ENCODE measurements around the gene DMD. TPM values are rescaled to one million over a fixed set of nuclear protein-coding genes. Genes with fewer than 3 reads are reported as not detected.

Gene DMD
- total RNA-seq, 5 donors from 2014 or later (not counting 1 experiment from before 2014, with no cell fraction given), result 0.73 to 1.6 (median 0.88) TPM; not detected in 1

DNA sequence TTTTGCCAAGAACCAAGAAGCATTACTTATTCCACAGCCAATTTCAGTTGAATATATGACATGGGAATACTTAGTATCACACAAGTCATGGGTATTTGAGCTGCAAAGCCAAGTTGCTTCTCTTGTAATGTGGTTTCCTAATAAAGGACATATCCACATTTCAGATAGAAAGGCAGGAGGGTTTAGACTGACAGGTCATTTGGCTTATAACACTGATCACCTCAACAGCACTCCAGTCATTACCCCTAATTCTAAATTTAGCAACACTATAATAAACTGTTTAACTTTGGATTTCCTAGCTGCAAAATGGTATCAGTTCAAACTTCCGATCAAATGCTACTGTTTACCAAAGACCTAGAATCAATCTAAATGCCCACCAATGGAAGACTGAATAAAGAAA is 2025.5 kb downstream of the DMD start:
- H3K27ac ChIP-seq (ENCODE audit: low read length), result no peak overlapping the region
- Mint-ChIP-seq H3K4me1 (no peaks in the 10 kb centered on the region), H3K4me3 (no peak overlapping the region), H3K36me3 (no peaks in the 10 kb centered on the region), H3K27ac (no peak overlapping the region), H3K27me3 (no peaks in the 10 kb centered on the region), H3K9me3 (no peaks in the 10 kb centered on the region)
- H3K4me3 ChIP-seq (ENCODE audit: control insufficient read depth in 1 of 2, extremely low read depth in 1 of 2, low read length in 1 of 2), result no peak overlapping the region
- no peaks in the 10 kb centered on the region for H3K27me3 ChIP-seq (replicated peaks in 1 of 2; ENCODE audit: control insufficient read depth in 2 of 2, extremely low read depth in 1 of 2, insufficient read depth in 2 of 2, low read length in 1 of 2)
- ATAC-seq (replicated peaks in 1 of 4), result no peak
- DNase-seq, result no peak
- ChIA-PET POLR2A (no interaction called here), CTCF (no interaction called here)
- no peaks in the 10 kb centered on the region for H3K9me3 ChIP-seq
- no CpG with 5 or more reads among the region's 1 CpG for WGBS (ENCODE audit: insufficient coverage)
- H3K4me1 ChIP-seq (ENCODE audit: control insufficient read depth in 1 of 2, extremely low read depth in 1 of 2, insufficient read depth in 2 of 2, low read length in 2 of 2), result no peaks in the 10 kb centered on the region
- no peaks in the 10 kb centered on the region for H3K36me3 ChIP-seq (ENCODE audit: control insufficient read depth in 2 of 2, extremely low read depth in 1 of 2, insufficient read depth in 1 of 2, low read length in 1 of 2)

DNA sequence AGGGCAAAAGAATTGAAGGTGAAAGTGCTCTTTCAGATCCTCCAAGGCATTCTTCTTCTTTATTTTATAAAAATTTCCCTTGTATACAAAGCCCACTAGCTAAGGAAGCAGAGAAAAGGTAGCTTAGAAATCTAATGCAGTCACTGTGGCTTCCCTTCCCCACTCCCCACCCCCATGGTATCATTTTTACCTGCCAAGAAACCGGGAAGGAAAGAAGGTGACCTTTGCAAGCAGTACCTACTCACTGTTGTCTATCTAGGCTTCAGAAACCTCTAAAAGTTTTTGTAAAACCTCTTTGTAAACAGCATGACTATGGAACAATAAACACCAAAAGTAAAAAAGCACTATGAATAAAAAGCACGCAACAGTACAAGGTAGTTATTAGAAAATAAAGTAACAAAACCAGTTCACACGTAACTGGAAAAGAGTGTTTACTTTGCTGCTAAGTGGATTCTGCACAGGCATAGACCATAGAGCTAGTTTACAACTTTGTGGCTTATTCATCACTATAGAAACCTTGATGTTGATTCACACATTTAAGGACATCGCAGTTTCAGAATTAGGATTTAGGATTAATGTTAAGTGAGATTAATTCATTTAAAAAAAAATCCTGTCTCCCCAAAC is 2029.9 kb downstream of the DMD start:
- Histone ChIP-seq H3K9me3 (no peaks in the 10 kb centered on the region), H3K4me3 (ENCODE audit: control insufficient read depth in 1 of 2, extremely low read depth in 1 of 2, low read length in 1 of 2) (no peak overlapping the region), H3K4me1 (ENCODE audit: control insufficient read depth in 1 of 2, extremely low read depth in 1 of 2, insufficient read depth in 2 of 2, low read length in 2 of 2) (no peaks in the 10 kb centered on the region), H3K27me3 (replicated peaks in 1 of 2; ENCODE audit: control insufficient read depth in 2 of 2, extremely low read depth in 1 of 2, insufficient read depth in 2 of 2, low read length in 1 of 2) (no peaks in the 10 kb centered on the region), H3K36me3 (ENCODE audit: control insufficient read depth in 2 of 2, extremely low read depth in 1 of 2, insufficient read depth in 1 of 2, low read length in 1 of 2) (no peaks in the 10 kb centered on the region), H3K27ac (ENCODE audit: low read length) (no peak overlapping the region)
- CTCF ChIA-PET, result no interaction called here
- Mint-ChIP-seq H3K36me3 (no peaks in the 10 kb centered on the region), H3K9me3 (no peaks in the 10 kb centered on the region), H3K4me1 (no peaks in the 10 kb centered on the region), H3K27me3 (no peaks in the 10 kb centered on the region), H3K27ac (no peak overlapping the region), H3K4me3 (no peak overlapping the region)
- no CpG with 5 or more reads among the region's 4 CpGs for WGBS (ENCODE audit: insufficient coverage)
- POLR2A ChIA-PET, result no interaction called here
- DNase-seq (no peak), ATAC-seq (replicated peaks in 1 of 4) (no peak)

GRCh38 chrX:31179203-31179602 is 2032.1 kb downstream of the DMD start:
- Mint-ChIP-seq H3K27ac (no peak overlapping the region), H3K9me3 (no peaks in the 10 kb centered on the region), H3K36me3 (no peaks in the 10 kb centered on the region), H3K27me3 (no peaks in the 10 kb centered on the region), H3K4me3 (no peak overlapping the region), H3K4me1 (no peaks in the 10 kb centered on the region)
- H3K4me1 ChIP-seq (ENCODE audit: control insufficient read depth in 1 of 2, extremely low read depth in 1 of 2, insufficient read depth in 2 of 2, low read length in 2 of 2), result no peaks in the 10 kb centered on the region
- DNase-seq (no peak), ATAC-seq (replicated peaks in 1 of 4) (no peak)
- POLR2A ChIA-PET, result no interaction called here
- no CpG with 5 or more reads among the region's 4 CpGs for WGBS (ENCODE audit: insufficient coverage)
- no peak overlapping the region for H3K4me3 ChIP-seq (ENCODE audit: control insufficient read depth in 1 of 2, extremely low read depth in 1 of 2, low read length in 1 of 2)
- no peaks in the 10 kb centered on the region for H3K27me3 ChIP-seq (replicated peaks in 1 of 2; ENCODE audit: control insufficient read depth in 2 of 2, extremely low read depth in 1 of 2, insufficient read depth in 2 of 2, low read length in 1 of 2)
- CTCF ChIA-PET, result no interaction called here
- H3K27ac ChIP-seq (ENCODE audit: low read length), result no peak overlapping the region
- no peaks in the 10 kb centered on the region for H3K9me3 ChIP-seq
- no peaks in the 10 kb centered on the region for H3K36me3 ChIP-seq (ENCODE audit: control insufficient read depth in 2 of 2, extremely low read depth in 1 of 2, insufficient read depth in 1 of 2, low read length in 1 of 2)

- ChIA-PET POLR2A (no interaction called here), CTCF (no interaction called here)
- Histone ChIP-seq H3K4me3 (ENCODE audit: control insufficient read depth in 1 of 2, extremely low read depth in 1 of 2, low read length in 1 of 2) (no peak overlapping the region), H3K4me1 (ENCODE audit: control insufficient read depth in 1 of 2, extremely low read depth in 1 of 2, insufficient read depth in 2 of 2, low read length in 2 of 2) (no peaks in the 10 kb centered on the region), H3K9me3 (no peaks in the 10 kb centered on the region), H3K27ac (ENCODE audit: low read length) (no peak overlapping the region), H3K27me3 (replicated peaks in 1 of 2; ENCODE audit: control insufficient read depth in 2 of 2, extremely low read depth in 1 of 2, insufficient read depth in 2 of 2, low read length in 1 of 2) (no peaks in the 10 kb centered on the region), H3K36me3 (ENCODE audit: control insufficient read depth in 2 of 2, extremely low read depth in 1 of 2, insufficient read depth in 1 of 2, low read length in 1 of 2) (no peaks in the 10 kb centered on the region)
- no peak overlapping the region for H3K27ac Mint-ChIP-seq
- H3K4me1 Mint-ChIP-seq, result no peaks in the 10 kb centered on the region
- H3K9me3 Mint-ChIP-seq, result no peaks in the 10 kb centered on the region
- peaks cover 0 to 3% of the 10 kb centered on the region in 2 donors for H3K27me3 Mint-ChIP-seq
- no peaks in the 10 kb centered on the region for H3K36me3 Mint-ChIP-seq
- no peak for ATAC-seq (replicated peaks in 1 of 4)
- no peak for DNase-seq
- WGBS (ENCODE audit: insufficient coverage), result no CpG with 5 or more reads among the region's 2 CpGs
- H3K4me3 Mint-ChIP-seq, result no peak overlapping the region
Observed at GRCh38 chrX:31178769-31179125, 2032.6 kb downstream of the DMD start.

DNA sequence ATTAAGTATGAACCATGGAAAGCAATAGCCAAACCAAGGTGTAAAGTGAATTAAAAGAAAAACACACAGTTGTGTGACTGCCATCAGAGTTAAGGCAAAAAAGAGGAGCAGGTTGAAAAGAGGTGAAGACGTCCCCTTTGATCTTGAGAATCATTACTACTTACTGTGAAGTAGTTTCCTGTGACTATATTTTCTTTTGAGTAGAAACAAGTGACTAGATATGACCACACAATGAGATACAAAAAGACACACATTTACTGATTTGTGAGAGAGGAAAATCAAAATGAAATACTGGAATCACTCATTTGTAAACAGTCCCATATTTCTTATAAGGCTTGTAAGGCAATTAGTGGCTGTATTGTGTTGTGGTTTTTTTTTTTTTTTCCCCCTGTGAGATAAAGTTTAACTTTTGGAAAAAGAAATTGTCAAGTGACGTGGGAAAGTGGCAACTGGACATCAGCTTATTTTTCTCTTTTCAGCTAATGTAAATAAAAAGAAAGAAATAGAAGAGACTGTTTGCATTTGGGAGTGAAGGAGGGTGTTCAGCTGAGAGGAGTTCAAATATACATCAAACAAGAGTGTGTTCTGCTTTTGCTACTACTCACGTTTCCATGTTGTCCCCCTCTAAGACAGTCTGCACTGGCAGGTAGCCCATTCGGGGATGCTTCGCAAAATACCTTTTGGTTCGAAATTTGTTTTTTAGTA is 2033.1 kb downstream of the DMD start:
- Mint-ChIP-seq H3K9me3 (no peaks in the 10 kb centered on the region), H3K36me3 (no peaks in the 10 kb centered on the region), H3K4me1 (no peaks in the 10 kb centered on the region), H3K27me3 (peaks cover 0 to 3% of the 10 kb centered on the region in 2 donors), H3K4me3 (no peak overlapping the region), H3K27ac (no peak overlapping the region)
- Histone ChIP-seq H3K4me3 (ENCODE audit: control insufficient read depth in 1 of 2, extremely low read depth in 1 of 2, low read length in 1 of 2) (no peak overlapping the region), H3K27me3 (replicated peaks in 1 of 2; ENCODE audit: control insufficient read depth in 2 of 2, extremely low read depth in 1 of 2, insufficient read depth in 2 of 2, low read length in 1 of 2) (no peaks in the 10 kb centered on the region), H3K27ac (ENCODE audit: low read length) (no peak overlapping the region), H3K9me3 (no peaks in the 10 kb centered on the region), H3K36me3 (ENCODE audit: control insufficient read depth in 2 of 2, extremely low read depth in 1 of 2, insufficient read depth in 1 of 2, low read length in 1 of 2) (no peaks in the 10 kb centered on the region), H3K4me1 (ENCODE audit: control insufficient read depth in 1 of 2, extremely low read depth in 1 of 2, insufficient read depth in 2 of 2, low read length in 2 of 2) (no peaks in the 10 kb centered on the region)
- DNase-seq (no peak), ATAC-seq (replicated peaks in 1 of 4) (no peak)
- WGBS (ENCODE audit: insufficient coverage), result no CpG with 5 or more reads among the region's 6 CpGs
- ChIA-PET CTCF (no interaction called here), POLR2A (no interaction called here)

DNA sequence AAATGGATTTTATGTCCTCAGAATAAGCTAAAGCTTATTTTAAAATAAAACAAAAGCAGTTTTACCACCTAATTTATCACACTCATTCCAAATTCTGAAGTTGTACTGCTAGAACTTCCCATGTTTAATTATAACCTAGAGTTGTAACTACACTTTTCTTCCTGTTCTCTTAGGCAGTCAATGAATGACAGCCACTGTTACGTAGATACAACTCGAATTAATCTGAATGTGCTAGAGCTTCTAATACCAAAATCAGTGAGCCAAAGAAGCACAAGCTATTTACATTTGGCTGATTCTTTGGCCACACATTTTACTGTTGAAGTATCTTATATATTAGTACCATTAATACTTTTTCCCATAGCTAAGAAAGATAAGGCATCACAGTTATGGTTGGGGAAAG is 2040.6 kb downstream of the DMD start:
- Mint-ChIP-seq H3K4me1 (no peaks in the 10 kb centered on the region), H3K9me3 (peaks cover 0 to 4% (median 0%) of the 10 kb centered on the region in 3 donors), H3K4me3 (no peak overlapping the region), H3K36me3 (no peaks in the 10 kb centered on the region), H3K27me3 (peaks cover 0 to 15% of the 10 kb centered on the region in 2 donors), H3K27ac (no peak overlapping the region)
- no peak for DNase-seq
- H3K9me3 ChIP-seq, result no peaks in the 10 kb centered on the region
- H3K4me1 ChIP-seq (ENCODE audit: control insufficient read depth in 1 of 2, extremely low read depth in 1 of 2, insufficient read depth in 2 of 2, low read length in 2 of 2), result no peaks in the 10 kb centered on the region
- no peak for ATAC-seq (replicated peaks in 1 of 4)
- POLR2A ChIA-PET, result no interaction called here
- no peaks in the 10 kb centered on the region for H3K27me3 ChIP-seq (replicated peaks in 1 of 2; ENCODE audit: control insufficient read depth in 2 of 2, extremely low read depth in 1 of 2, insufficient read depth in 2 of 2, low read length in 1 of 2)
- H3K36me3 ChIP-seq (ENCODE audit: control insufficient read depth in 2 of 2, extremely low read depth in 1 of 2, insufficient read depth in 1 of 2, low read length in 1 of 2), result no peaks in the 10 kb centered on the region
- WGBS (ENCODE audit: insufficient coverage), result no CpG with 5 or more reads among the region's 2 CpGs
- no peak overlapping the region for H3K4me3 ChIP-seq (ENCODE audit: control insufficient read depth in 1 of 2, extremely low read depth in 1 of 2, low read length in 1 of 2)
- CTCF ChIA-PET, result no interaction called here
- no peak overlapping the region for H3K27ac ChIP-seq (ENCODE audit: low read length)
